HG03460 (cell line): ENCODE data around the gene URM1.
A peak's percentile ranks its signal among the peaks of the same experiment; 100 is the strongest.
"Not testable (repeated sequence)": the region's sequence is repeated elsewhere in the genome, so short reads cannot be mapped to it uniquely, and the experiment has no call there.

ENCODE experiments used
- ATAC-seq: cut with Tn5 transposase; IDR thresholded peaks from one replicate; pipeline ENCODE4 v1.9.1; 2021; ENCODE audit not compliant: unreplicated experiment

URM1 gene

DNA sequence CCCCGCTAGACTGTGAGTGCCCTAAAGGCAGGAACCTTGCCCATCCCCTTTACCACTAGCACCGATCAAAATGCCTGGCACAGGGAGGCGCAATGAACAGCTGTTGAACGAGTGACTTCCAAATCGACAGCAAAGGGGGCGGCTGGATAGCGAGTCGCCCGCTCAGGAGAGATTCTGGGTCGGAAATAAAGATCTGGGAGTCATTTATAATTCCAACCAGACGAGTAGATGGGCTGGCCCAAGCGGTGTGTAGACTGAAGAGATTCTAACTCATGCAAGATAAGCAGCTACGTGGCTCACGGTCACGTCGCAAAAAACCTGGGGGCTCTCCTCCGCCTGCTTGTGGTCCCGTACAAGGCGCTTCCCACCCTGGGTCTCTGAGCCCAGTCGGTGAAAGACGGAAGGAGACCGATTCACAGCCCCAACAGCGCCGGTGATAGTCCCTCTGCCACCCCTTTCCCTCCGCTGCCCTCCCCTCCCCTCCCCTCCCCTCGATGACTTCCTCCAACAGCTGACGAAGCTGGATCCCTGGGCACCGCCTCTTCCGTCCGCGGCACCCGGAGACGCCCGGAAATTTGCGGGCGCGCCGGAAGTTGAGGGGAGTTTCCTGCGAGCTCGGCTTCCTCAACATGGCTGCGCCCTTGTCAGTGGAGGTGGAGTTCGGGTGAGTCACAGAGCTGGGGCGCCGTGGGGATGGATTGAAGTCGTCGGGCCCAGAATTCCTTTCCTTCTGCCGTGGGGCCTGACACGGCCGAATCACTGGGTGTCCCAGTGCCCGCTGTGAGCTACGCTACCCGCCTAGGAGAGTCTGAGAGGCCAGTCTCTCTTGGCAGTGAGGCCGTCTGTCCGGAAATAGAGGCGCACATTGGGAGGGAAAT is at the start of gene URM1:
TSS of gene URM1 (plus strand) at position 623 of the 878 bp plus-strand sequence. CDS start at position 630, 7 bp downstream.
- ATAC-seq: peak; percentile 85

DNA sequence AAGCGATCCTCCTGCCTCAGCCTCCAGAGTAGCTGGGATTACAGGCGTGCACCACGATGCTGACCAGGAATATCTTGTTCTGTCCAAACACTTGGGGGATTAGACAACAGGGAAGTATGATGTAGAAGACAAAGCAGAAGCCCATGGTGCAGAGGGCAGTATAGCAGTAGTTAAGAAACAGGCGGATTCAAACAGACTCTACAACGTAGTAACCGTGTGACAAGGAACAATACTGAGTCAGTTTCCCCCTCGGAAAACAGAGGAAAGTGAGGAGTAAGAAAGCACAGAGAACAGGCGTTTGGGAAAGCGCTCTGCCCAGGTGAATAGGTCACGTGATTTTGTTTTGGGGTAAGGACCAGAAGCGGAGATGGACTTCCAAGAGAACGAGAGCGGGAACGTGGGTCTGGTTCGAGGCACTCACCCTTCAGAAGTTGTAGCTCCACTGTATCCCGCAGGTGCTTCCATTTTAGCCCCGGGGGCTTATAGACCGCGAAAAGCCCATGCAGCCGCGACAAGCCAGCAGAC is 49.2 kb upstream of the URM1 start:
- ATAC-seq: peak; percentile 7

DNA sequence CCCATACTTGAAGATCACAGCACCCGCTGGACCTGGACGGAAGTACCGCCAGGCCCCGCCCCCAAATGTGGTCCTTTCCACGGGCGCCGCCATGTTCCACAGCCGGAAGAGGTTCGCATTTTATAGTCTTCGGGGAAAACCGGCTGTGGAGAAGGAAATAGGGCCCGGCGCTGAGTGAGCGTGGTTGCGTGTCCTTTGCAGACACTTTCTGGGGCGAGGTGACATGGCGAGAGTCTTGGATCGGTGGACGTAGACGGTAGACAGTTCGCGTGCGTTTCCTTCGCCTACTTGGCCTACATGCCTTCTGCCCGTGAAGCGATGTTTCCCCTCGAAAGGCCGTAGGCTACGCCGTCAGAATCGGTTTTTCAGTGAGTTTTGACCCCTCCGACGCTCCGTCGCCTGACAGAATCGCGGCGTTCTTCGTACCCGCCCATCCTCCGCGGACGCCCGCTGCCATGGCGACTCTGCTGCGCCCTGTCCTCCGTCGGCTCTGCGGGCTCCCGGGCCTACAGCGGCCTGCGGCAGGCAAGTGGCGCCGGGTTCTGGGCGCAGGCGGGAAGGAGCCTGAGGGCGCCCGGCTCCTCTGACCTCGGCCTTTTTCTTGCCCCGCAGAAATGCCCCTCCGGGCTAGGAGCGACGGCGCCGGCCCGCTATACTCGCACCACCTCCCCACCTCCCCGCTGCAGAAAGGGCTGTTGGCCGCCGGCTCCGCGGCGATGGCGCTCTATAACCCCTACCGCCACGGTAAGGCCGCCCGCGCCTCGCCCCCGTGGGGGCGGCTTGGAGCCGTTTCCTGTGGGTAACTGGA is 48.6 kb upstream of the URM1 start, which contains the start of the genes COQ4 and TRUB2:
TSS of gene COQ4 (plus strand) at position 436 of the 808 bp plus-strand sequence. CDS start at position 456, 20 bp downstream.
TSS of gene TRUB2 (minus strand) at position 44 of the 808 bp plus-strand sequence. CDS start at position 5, 39 bp downstream.
- ATAC-seq: peak; percentile 87

DNA sequence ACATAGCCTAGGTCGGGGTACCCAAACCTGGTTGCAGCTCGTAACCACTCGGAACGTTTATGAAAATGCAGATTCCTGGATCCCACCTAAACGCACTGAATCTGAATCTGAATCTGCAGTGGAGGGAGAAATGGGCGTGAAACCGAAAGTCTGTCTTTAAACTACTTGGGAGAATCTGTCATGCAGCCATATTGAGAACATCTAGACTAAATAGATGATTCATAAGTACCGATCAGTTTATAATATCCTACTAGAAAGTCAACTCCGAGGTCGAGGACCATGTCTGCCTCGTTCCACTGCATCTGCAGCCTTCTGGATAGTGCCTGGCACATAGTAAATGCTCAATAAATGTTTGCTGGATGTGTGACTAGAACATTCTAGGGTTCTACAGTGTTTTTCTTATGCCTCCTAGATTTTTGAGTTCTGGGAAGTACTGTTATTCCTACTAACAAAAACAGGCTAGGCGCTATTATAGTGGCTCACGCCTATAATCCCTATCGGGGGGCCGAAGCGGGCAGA is 47.9 kb upstream of the URM1 start:
- ATAC-seq: no peak

- no peak for ATAC-seq
These were observed 47.4 kb upstream of the URM1 start for GRCh38 chr9:128323791-128324190.

- no peak for ATAC-seq
These were observed 46.8 kb upstream of the URM1 start for GRCh38 chr9:128324401-128324800.

DNA sequence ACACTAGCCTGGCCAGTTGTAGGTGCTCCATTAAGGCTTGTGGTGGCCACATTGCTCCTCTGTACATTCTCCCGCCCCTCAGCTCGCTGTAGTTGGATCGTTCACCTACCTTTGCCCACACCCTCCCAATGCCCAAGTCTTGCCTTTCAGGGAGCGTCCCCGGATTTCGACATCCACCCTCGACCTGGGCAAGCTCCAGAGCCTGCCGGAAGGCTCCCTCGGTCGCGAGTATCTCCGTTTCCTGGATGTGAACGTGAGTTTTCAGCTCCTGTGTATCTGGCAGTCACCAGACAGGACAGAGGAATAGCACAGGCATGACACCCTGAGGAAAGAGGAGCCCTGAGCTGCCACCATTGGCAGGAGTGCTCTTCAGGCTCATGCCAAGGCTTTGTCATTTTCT is 45.5 kb upstream of the URM1 start:
- no peak for ATAC-seq

GRCh38 chr9:128333451-128333869 is 37.7 kb upstream of the URM1 start:
- ATAC-seq: no peak

- ATAC-seq: no peak
These were observed 36.0 kb upstream of the URM1 start for GRCh38 chr9:128335161-128335560.

- ATAC-seq: no peak
These were observed 35.3 kb upstream of the URM1 start for GRCh38 chr9:128335914-128336313.

DNA sequence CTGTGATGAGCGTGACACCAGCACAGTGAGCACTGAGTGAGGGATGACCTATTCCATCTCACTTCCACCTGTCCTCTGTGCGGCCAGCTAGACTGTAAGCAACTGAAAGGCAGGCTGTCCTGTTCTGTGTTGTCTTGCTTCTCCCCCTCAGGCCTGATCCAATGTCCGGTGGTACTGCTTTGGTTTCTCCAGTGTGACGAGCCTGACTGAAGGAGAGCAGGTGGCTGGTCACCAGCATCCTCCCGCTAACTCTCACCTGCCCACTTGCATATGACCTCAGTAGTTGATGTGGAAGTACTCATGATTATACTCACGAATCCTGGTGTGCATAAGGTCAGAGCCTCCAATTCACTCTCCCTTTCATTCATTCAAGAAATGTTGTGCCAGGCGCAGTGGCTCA is 33.2 kb upstream of the URM1 start:
- ATAC-seq: no peak

GRCh38 chr9:128338852-128339614 is 32.1 kb upstream of the URM1 start:
- ATAC-seq: not testable (repeated sequence)

- ATAC-seq: peak; percentile 84
These were observed 31.1 kb upstream of the URM1 start, which contains the start of gene SLC27A4 for GRCh38 chr9:128339761-128340690. Gene SLC27A4, plus strand, starts transcription at chr9:128340527. Its CDS starts 2,606 bp downstream, at chr9:128343133.

- ATAC-seq: peak; percentile 28
These were observed 30.3 kb upstream of the URM1 start for GRCh38 chr9:128340691-128341434.

- no peak for ATAC-seq
These were observed 29.7 kb upstream of the URM1 start for GRCh38 chr9:128341435-128341849.

DNA sequence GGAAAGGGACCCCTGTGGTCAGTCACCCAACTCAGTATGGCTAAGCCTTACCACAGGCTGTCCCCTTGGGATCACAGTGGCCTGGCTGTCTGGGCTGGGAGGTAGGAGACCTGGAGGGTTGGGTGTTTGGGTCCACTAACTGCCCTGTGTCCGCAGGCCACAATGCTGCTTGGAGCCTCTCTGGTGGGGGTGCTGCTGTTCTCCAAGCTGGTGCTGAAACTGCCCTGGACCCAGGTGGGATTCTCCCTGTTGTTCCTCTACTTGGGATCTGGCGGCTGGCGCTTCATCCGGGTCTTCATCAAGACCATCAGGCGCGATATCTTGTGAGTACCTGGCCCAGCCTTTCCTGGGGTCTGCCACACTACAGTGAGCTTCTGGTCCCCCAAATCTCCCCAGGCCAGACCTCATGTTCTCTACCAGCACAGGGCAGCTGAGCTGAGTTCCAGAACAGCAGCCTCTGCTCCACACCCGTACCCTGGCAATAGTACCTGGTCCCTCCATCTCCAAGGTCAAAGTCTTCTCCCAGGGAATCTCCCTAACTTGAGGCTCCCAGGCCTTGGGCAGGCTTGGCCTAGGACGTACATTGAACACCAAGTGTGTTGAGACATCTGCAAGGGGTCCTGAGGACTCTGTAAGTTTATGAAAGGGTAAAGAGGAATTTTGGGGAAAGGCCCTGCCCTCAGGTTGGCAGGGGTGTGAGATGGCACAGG is 28.0 kb upstream of the URM1 start:
- no peak for ATAC-seq

DNA sequence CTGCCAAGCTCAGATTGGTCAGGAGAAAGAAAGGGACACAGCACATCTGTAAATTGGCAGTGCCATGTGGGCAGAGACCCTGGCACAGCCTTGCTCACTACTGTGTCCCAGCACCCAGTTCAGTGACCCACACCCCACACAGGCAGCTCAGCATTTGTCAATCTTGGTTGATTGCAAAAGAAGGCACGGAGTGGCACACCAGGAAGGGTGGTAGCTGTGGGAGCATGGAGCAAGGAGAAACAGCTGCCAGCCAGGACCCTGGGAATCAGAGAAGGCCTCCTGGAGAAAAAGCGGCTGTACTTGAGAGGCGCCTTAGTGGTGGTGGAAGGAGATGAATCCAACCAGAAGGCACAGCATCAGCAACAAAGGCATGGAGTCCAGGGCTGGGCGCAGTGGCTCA is 27.3 kb upstream of the URM1 start:
- no peak for ATAC-seq
